Neural cell (in vitro differentiated cells): ENCODE data around the gene IGBP1. TPM values are rescaled to one million over a fixed set of nuclear protein-coding genes. Genes with fewer than 3 reads are reported as not detected.

Experiments
- H2AFZ ChIP-seq: fragments of 200-600, 300-800 bp; sonication (generic), shearing (Covaris generic); 2 replicates; pipeline ENCODE4 v1.6.0; 2014; ENCODE audit warnings: low read depth, mild to moderate bottlenecking, antibody characterized with exemption, low read length, moderate library complexity
- H3F3A ChIP-seq: fragments of 200-600 bp; shearing (Covaris generic); 2 replicates; pipeline ENCODE4 v1.6.1; 2016; ENCODE audit warnings: mild to moderate bottlenecking, moderate library complexity, mixed read lengths, antibody characterized with exemption, low read length; ENCODE audit not compliant: insufficient read depth, poor library complexity, severe bottlenecking
- H3K27ac ChIP-seq: fragments of 200-600, 300-800 bp; sonication (generic), shearing (Covaris generic); 2 replicates; pipeline ENCODE4 v1.5.1; 2014; ENCODE audit warnings: mild to moderate bottlenecking, low read length, moderate library complexity
- H3K27me3 ChIP-seq: fragments of 300-800, 200-600 bp; sonication (generic), shearing (Covaris generic); 2 replicates; pipeline ENCODE4 v1.6.0; 2014; ENCODE audit warnings: mild to moderate bottlenecking, low read depth, low read length, moderate library complexity; ENCODE audit not compliant: insufficient read depth
- H3K36me3 ChIP-seq: fragments of 300-800, 200-600 bp; sonication (generic), shearing (Covaris generic); 2 replicates; pipeline ENCODE4 v1.5.1; 2014; ENCODE audit warnings: mild to moderate bottlenecking, antibody characterized with exemption, low read length, moderate library complexity; ENCODE audit not compliant: insufficient read depth
- H3K4me2 ChIP-seq: fragments of 300-800, 200-600 bp; sonication (generic), shearing (Covaris generic); 2 replicates; pipeline ENCODE4 v1.6.0; 2014; ENCODE audit warnings: mild to moderate bottlenecking, low read length
- H3K4me3 ChIP-seq: fragments of 300-800, 200-600 bp; sonication (generic), shearing (Covaris generic); 2 replicates; pipeline ENCODE4 v1.5.1; 2014; ENCODE audit warnings: mild to moderate bottlenecking, low read length, moderate library complexity
- H3K79me2 ChIP-seq: fragments of 200-600 bp; shearing (Covaris generic); replicated peaks from 2 replicates; pipeline ENCODE4 v1.6.0; 2014; ENCODE audit warnings: mild to moderate bottlenecking, low read length, moderate library complexity; ENCODE audit not compliant: insufficient read depth
- H3K9ac ChIP-seq: fragments of 300-800, 200-600 bp; sonication (generic), shearing (Covaris generic); 2 replicates; pipeline ENCODE4 v1.6.1; 2016; ENCODE audit warnings: mild to moderate bottlenecking, low read length, mixed read lengths
- H3K9me2 ChIP-seq: fragments of 200-600 bp; shearing (Covaris generic); 2 replicates; pipeline ENCODE4 v1.6.1; 2016; ENCODE audit warnings: mild to moderate bottlenecking, low read length, mixed read lengths; ENCODE audit not compliant: insufficient read depth
- H3K9me3 ChIP-seq: fragments of 200-600, 300-800 bp; sonication (generic), shearing (Covaris generic); 2 replicates; pipeline ENCODE4 v1.6.1; 2016; ENCODE audit warnings: mild to moderate bottlenecking, mixed run types, low read length, moderate library complexity, mixed read lengths
- H4K20me1 ChIP-seq: fragments of 200-600 bp; shearing (Covaris generic); 2 replicates; pipeline ENCODE4 v1.6.1; 2016; ENCODE audit warnings: mild to moderate bottlenecking, mixed run types; ENCODE audit not compliant: insufficient read depth
- CTCF ChIP-seq: fragments of 450-650 bp; IDR thresholded peaks from 2 replicates; pipeline ENCODE4 v1.5.1; 2014; ENCODE audit warnings: antibody characterized with exemption, mild to moderate bottlenecking, moderate library complexity; ENCODE audit not compliant: poor library complexity, severe bottlenecking
- EP300 ChIP-seq: fragments of 450-650 bp; conservative IDR thresholded peaks from 2 replicates; pipeline ENCODE4 v1.6.1; 2014; ENCODE audit warnings: antibody characterized with exemption, mild to moderate bottlenecking, moderate library complexity; ENCODE audit not compliant: poor library complexity, severe bottlenecking
- EZH2 ChIP-seq: fragments of 200-600, 300-800 bp; shearing (Covaris generic), sonication (generic); IDR thresholded peaks from 2 replicates; pipeline ENCODE4 v1.6.1; 2014; ENCODE audit warnings: antibody characterized with exemption, low read length, borderline replicate concordance, mild to moderate bottlenecking; ENCODE audit not compliant: insufficient read depth, poor library complexity, severe bottlenecking
- MXI1 ChIP-seq: fragments of 450-650 bp; conservative IDR thresholded peaks from 2 replicates; pipeline ENCODE4 v1.6.1; 2014; ENCODE audit warnings: antibody characterized with exemption, mild to moderate bottlenecking; ENCODE audit not compliant: poor library complexity, severe bottlenecking
- POLR2AphosphoS5 ChIP-seq: IDR thresholded peaks from 2 replicates; pipeline ENCODE4 v1.6.1; 2012
- RAD21 ChIP-seq: fragments of 450-650 bp; conservative IDR thresholded peaks from 2 replicates; pipeline ENCODE4 v1.6.1; 2014; ENCODE audit warnings: antibody characterized with exemption, mild to moderate bottlenecking, moderate library complexity
- REST ChIP-seq: IDR thresholded peaks from 2 replicates; pipeline ENCODE4 v1.6.1; 2012; ENCODE audit warnings: borderline replicate concordance
- SMC3 ChIP-seq: fragments of 450-650 bp; conservative IDR thresholded peaks from 2 replicates; pipeline ENCODE4 v1.6.1; 2014; ENCODE audit warnings: antibody characterized with exemption, mild to moderate bottlenecking, moderate library complexity; ENCODE audit not compliant: poor library complexity
- TAF1 ChIP-seq: IDR thresholded peaks from 2 replicates; pipeline ENCODE4 v1.6.1; 2012; ENCODE audit warnings: low read depth
- polyA plus RNA-seq: library from polyadenylated mRNA; depleted of rRNA; stranded (reverse); fragments of >200 nt; gene quantifications from 2 replicates; pipeline ENCODE4 v1.2.3, GENCODE V29; 2014

Gene IGBP1
- polyA plus RNA-seq, 1 donor from 2014 or later, result 94.1 TPM

DNA sequence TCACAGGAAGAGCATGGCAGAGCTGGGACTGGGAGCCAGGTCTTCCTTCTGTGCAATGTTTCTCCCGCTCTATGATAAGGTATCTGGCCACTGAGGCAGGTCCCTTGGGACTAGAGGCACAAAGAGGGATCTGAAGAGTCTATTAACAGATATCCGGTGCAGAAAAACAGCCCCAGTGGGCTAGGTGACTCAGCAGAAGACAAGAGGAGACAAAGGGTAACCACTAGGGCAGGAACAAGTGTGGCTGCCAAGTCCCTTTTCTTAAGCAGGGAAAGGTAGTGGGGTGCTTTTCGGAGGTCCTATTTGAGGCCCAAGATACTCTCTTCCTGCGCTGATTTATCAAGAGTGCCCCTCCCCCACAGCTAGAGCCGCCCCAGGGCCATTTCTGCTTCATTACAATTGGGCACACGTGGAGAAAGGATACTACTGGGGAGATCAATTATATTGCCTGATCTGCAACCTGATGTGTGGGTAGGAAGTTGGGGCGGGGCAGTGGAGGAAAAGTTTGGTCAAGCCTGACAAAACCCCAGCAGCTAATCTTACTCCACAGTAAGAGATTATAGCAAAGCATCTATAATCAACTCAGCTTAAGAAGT lies 43.8 kb downstream of the IGBP1 start, which contains the start of gene DGAT2L6:
Gene DGAT2L6 (plus strand): TSS at position 546 of the 596 bp plus-strand sequence. CDS start 100 bp downstream, outside the sequence.
- H3K79me2 ChIP-seq, result no peaks in the 10 kb centered on the region
- no peaks in the 10 kb centered on the region for H4K20me1 ChIP-seq
- H3K36me3 ChIP-seq, result no peaks in the 10 kb centered on the region
- H3K9me2 ChIP-seq, result no peaks in the 10 kb centered on the region
- no peak within 1 kb of the TSS for H3K27ac ChIP-seq
- no peak within 1 kb of the TSS for H3K4me2 ChIP-seq
- H3K9ac ChIP-seq, result no peak within 1 kb of the TSS
- H3F3A ChIP-seq, result no peaks in the 10 kb centered on the region
- H3K4me3 ChIP-seq, result no peak within 1 kb of the TSS
- no peaks in the 10 kb centered on the region for H3K9me3 ChIP-seq
- H2AFZ ChIP-seq, result no peak within 1 kb of the TSS
- H3K27me3 ChIP-seq, result no peaks in the 10 kb centered on the region
- TF ChIP-seq POLR2AphosphoS5 (no peak), CTCF (no peak), MXI1 (no peak)

DNA sequence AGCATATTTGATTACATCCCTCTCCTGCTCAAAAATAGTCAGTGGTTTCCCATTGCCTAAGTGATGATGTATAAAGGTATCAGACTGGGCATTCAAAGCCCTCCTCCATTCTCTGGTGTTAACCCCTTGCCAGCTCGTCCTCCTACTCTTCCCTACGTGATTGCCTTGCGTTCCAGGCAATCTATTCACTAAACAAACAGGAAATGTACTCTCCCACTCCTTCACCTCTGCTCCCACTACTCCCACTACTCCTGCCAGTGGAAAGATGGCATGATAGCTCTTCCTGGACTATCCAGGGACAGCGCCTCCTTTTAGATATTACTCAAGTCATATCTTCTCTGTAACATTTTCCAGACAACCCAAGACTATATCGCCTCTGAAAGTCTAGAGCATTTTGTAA lies 49.8 kb downstream of the IGBP1 start:
- Histone ChIP-seq H3K9me3 (no peaks in the 10 kb centered on the region), H3K27ac (no peak overlapping the region), H3K79me2 (no peaks in the 10 kb centered on the region), H2AFZ (no peak overlapping the region), H3K4me3 (no peak overlapping the region), H3K4me2 (no peak overlapping the region), H4K20me1 (no peaks in the 10 kb centered on the region), H3K9me2 (no peaks in the 10 kb centered on the region), H3K9ac (no peak overlapping the region), H3K36me3 (no peaks in the 10 kb centered on the region), H3K27me3 (no peaks in the 10 kb centered on the region), H3F3A (no peaks in the 10 kb centered on the region)
- no peak for TF ChIP-seq CTCF
- no peak for TF ChIP-seq EZH2
- no peak for TF ChIP-seq SMC3
- no peak for TF ChIP-seq MXI1
- no peak for TF ChIP-seq EP300
- no peak for TF ChIP-seq POLR2AphosphoS5
- TF ChIP-seq RAD21, result no peak
- TF ChIP-seq REST, result no peak
- no peak for TF ChIP-seq TAF1
